HG03108 (cell line): Measurements from ENCODE around the gene ELMO1.
"Not testable (repeated sequence)": the region's sequence is repeated elsewhere in the genome, so short reads cannot be mapped to it uniquely, and the experiment has no call there.

Experiments used
- ATAC-seq: cut with Tn5 transposase; IDR thresholded peaks from one replicate; pipeline ENCODE4 v1.9.1; 2021; ENCODE audit warnings: moderate library complexity; ENCODE audit not compliant: unreplicated experiment

Gene ELMO1

DNA sequence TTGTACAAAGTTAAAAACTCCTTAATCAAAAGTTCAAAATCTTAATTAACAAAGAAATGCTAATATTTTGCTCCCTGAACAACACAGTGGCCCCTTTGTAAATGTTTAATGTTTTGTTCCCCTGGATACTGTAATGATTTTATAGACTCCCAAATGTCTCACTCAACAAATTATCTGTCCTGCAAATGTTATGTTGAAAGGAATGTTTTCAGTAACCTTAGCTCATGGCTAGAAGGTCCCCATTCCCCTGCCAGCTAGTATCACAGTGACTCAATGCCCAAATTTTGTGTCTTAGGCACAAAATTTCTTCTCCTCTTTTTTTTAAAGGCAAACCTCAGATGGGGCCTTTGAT lies 298.9 kb downstream of the ELMO1 start:
- ATAC-seq = no peak

DNA sequence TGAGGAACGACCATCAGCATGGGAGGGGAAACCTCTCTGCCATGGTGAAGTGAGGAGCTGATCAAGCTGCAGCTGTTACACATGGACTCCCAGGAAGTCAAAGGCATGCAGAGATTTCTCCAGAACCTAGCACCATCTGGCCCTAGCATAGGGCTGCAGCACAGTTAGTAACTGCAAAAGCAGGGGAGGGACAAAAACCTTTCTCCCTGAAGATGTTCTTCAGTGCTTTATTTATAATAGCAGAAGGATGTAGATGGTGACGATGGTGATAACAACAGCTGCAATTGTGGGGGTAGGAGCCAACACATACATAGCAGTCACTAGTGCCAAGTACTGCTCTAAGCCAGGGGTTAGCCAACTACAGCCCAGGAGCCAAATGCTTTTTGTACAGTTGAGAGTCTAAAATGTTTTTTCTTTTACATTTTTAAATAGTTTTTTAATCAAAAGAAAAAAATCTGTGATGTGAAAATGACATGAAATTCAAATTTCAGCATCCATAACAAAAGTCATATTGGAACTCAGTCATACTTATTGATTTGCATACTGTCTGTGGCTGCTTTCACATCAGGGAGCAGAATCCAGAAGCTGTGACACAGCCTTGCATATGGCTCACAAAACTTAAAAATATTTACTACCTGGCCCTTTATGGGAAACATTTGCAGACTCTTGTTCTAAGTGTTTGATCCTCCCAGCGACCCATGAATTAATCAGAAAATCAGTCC lies 299.5 kb downstream of the ELMO1 start:
- no peak for ATAC-seq

DNA sequence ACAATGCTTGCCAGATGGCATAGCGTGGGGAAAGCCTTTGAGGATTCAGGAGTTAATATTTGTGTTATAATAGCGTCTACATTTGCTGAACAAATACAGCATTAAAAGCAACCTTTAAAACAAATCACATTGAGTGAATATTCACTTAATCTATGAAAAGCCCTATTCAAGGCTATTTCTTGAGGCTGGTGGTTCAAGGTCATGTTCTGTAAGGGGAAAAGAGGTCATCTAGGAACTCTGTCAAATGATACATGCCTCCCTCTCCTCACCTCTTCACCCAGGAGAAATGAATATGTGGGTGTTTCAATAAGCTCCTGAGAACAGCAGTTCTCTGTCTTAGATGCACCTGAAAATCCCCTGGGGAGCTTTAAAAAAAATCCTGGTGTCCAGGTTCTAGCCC lies 303.0 kb downstream of the ELMO1 start:
- no peak for ATAC-seq

DNA sequence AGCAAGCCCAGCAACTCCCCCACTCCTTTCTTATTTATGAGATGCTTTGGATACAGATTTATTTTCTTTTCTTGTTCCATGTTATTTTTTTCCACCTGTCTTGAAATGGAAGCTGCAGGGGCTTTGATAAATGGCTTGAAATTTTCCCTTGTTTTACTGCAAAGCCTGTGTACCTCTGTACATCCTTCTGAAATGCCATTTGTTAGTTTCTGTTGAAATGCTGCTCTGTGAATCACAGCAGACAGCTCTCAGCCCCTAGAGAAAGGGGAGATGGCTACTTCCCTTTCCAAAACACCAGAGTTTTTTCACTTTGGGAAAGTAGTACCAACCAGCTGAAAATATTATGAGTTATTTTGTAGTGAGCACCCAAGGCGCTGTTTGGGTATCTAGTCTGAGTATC lies 304.2 kb downstream of the ELMO1 start:
- no peak for ATAC-seq

DNA sequence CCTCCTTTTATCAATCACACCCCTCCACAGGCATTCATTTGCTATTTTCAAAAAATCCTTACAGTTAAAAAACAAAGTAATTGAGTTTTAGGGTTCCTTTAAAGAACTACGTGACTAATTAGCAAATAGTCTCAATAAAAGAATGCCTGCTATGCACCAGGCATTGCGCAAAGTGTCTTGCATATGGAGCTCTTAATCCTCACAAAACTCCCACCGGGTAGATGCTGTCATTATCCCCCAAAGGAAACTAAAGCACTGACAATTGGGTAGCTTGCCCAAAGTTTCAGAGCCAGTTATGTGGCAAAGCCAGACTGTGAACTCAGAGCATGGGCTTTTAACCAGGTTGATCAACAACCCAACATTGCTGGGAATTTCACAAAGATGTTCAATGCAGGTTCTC lies 305.7 kb downstream of the ELMO1 start:
- no peak for ATAC-seq

DNA sequence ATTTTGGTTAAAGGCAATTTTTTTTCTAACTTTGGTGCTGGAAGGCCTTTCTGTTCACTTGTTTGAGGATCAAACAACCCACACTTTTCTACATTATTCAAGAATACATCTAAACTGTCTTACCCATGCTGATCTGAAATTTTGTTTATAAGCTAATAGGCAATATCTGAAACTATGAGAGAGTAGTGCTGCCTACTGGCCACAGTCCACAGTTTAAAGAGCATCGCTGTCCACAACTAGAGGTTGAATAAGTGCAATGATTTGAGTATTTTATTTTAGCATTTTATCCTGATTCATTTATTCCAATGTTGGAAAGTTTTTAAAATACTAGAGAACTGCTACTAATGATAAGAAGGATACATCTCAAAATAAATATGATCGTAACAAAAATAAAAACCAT lies 306.9 kb downstream of the ELMO1 start:
- no peak for ATAC-seq

DNA sequence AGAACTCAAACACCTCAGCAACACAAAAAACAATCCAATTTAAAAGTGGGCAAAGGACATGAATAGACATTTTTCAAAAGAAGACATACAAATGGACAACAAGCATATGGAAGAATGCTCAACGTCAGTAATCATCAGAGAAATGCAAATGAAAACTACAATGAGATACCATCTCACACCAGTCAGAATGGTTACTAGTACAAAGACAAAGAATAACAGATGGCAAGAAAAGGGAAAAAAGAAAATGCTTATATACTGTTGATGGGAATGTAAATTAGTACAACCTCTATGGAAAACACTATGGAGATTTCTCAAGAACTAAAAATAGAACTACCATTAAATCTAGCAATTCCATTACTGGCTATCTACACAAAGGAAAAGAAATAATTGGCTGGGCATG lies 314.8 kb downstream of the ELMO1 start:
- ATAC-seq = not testable (repeated sequence)

DNA sequence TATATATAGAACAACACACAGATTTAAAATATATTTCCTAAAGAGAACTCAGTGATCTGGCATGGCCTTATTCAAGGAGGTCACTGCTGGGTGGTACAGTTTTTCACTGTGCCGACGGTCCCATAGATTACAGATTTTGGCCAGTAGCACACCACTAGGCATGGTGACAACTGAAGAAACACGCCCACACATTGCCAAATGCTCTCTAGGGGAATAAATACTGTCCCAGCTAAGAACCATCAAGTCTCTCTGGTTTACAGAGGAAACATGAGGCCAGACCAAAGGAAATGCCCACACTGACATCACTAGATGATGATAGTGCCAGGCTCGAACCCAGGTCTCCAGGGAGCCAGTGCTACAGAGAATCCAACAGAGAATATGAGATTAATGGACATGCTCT lies 316.8 kb downstream of the ELMO1 start:
- no peak for ATAC-seq

DNA sequence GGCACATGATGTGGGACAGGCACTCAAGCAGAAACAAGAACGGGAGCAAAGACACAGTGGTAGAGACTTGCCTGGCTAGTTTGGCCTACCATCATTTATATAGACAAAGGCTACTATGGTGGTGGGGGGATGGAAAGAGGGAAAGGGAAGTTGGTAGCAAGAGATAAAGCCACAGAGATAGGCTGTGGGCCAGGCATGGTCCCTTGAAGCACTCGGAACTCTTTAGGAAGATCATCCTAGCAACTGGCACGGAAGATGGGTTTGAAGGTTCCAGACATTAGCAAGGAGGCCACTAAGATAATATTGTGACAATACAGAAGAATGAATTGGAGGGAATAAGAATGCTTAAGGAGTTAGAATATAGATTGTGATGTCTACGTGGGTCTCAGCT lies 319.6 kb downstream of the ELMO1 start:
- no peak for ATAC-seq

DNA sequence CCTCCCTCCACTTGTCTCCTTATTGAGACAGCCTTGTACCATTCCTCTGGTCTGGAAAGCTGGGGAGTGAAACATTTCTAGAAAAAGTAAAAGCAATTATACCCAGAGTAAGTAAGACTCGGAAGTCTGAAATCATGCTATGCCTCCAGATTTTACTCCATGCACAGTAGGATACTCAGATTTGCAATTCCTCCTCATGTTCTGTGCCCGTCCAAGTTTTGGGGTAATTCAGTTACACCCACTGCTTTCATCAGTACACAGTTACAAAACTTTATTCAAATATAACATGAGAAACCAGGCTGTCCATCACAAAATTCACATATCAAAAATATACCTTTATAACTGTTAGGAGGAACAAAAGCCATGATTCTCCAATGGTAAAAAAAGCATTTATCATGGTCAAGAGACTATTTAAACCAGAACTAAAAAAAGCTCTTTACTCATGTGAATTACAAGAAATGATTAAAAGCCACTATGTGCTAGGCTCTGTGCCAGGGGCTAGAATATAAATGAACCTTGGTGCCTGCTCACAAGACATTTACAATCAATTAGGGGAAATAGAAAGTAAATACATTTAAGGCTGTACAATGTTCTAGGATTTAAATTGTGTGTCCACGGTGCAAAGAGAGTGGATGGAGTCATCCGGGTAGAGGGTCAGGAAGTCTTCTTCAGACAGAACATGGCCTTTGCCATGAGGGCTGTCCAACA lies 320.2 kb downstream of the ELMO1 start:
- no peak for ATAC-seq

DNA sequence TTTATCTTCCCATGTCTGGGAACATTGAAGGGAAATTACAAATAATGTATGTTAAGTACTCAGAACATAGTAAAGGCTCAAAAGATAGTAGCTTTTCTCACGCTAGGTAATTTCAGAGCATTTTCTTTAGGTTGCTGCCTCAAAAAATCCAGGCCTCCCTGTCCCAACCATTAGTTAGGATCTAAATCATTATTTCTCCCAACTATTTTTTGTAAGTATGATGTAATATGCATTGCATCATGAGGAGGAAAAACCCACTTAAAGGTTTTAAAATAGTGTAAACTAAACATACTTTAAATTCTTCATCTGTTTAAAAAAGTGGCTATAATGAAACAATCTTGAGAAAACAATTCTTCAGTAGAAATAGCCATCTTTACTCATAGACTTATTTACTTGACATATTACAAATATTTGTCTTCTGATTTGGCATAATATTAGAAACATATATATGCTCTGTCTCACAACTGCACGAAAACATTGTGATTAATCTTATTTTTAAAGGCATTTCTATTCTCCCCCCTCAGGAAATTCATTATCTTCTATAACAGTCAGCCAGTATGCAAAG lies 329.3 kb downstream of the ELMO1 start:
- no peak for ATAC-seq

DNA sequence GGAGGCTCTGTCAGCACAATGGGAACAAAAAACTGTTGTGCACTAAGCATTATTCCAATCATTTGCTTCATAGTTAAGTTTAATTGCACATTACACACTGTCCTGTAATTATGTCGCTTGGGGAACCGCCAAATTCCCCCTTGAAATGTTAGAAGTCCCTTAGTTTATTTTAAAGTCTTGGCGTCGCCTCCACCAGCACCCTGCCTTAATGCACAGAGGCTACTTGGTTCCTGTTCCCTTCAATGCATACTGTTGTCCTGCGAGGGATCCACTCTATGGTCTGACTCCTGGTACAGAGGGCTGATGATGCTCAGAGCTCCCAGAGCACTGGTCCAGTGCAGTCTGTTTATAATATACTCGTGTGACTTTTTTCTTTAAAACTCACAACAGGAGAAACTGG lies 330.7 kb downstream of the ELMO1 start:
- ATAC-seq = no peak

DNA sequence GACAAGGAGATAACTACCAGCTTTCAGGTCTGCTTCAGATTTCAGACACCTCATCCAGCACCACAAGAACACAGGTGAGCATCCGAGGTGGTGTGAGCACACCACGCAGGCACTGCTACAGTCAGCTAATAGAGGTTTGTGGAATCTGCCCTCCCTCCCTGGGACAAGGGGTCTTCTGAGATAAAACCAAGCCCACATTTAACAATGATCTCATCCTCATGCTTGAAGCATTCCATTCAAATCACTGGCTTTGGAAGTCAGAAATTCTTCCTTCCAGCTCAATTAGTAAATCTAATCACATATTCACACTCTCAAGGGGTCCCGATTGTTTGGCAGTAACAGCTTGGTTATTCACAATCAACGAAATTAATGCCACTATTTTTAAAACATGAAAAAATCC lies 331.4 kb downstream of the ELMO1 start:
- ATAC-seq = no peak

DNA sequence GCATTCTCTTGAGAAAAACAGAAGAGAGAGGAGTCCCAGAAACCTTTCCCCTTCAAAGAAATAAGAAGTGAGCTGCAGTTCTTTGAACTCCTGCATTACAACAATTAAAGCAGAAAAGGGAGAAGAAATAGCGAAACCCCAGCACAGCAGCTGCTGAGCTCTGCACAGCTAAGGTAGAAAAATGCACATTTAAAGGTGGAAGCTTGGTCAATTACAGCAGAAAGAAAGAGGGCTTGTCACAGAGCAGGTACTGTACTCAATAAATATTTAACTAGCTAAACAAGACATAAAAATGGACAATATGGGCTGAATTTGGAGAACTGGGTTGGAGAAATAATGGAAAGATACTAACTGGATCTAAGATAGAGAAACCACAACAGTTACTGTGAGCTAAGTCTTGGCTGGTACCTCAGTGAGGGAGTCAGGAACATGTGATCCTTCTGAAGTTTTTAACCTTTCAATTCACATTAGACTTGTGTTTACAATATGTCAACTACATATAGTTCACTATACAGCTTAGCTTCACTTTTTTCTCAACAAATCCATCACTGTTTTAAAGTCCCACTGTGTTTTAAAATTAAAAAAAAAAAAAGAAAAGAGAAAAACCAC lies 332.5 kb downstream of the ELMO1 start:
- ATAC-seq = no peak

DNA sequence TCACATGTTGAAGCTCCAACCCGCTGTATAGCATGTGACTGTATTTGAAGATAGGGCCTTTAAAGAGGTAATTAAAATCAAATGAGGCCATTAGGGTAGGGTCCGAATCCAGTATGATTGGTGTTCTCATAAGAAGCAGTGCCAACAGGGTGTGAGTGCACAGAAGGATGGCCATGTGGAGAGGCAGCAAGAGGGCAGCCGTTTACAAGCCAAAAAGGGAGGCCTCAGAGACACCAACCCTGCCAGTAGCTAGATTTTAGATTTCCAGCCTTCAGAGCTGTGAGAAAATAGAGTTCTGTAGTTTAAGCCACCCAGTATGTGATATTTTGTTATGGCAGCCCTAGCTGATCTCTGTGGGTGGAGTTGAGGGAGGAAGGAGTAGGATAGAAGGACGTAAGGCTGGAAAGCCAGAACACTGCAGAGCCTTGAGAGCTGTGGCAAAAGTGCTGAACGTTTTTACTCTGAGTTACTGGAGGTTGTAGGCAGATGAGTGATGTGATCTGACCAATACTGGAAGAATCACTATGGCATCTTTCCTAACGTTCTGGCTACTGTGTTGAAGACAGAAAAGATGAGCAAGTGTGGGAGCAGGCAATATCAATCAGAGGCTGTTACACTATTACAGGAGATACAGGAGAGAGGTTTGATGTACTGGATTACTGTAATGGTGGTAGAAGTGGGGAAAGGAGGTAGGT lies 334.9 kb downstream of the ELMO1 start:
- no peak for ATAC-seq

DNA sequence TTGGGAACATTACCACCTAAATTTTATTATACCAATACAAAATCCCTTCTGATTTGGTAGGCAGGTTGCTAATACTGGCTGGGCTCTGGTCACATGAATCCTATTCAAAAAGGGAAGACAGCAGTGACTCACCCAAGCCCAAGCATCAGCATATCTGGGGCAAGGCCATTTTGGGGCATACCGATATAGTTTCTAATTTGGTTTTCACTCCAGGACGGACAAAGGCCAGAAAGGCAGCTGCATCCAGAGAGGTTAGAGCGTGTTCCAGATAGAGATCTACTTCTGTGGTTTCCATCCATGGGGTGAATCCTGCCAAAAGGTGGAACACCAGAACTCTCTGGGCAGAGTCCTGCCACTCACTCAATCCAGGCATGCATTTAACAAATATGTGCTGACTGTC lies 335.8 kb downstream of the ELMO1 start:
- no peak for ATAC-seq

DNA sequence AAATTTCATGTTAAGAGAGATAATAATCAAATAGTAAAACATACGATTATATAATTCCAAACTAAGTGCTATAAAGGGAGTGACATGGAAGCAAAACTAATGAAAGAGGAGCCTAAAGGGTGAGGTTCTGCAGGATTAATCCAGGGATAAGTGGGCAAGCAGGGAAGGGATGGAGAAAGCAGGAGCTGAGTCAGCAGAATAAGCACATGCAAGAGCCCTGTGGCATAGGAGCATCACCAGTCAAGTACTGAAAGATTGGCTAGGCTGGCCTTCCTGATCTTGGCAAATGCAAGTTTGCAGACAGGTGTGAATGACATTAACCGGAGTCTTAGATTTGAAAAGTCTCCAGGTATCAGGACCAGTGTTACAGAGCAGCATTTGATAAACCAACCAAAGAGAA lies 336.4 kb downstream of the ELMO1 start:
- no peak for ATAC-seq

DNA sequence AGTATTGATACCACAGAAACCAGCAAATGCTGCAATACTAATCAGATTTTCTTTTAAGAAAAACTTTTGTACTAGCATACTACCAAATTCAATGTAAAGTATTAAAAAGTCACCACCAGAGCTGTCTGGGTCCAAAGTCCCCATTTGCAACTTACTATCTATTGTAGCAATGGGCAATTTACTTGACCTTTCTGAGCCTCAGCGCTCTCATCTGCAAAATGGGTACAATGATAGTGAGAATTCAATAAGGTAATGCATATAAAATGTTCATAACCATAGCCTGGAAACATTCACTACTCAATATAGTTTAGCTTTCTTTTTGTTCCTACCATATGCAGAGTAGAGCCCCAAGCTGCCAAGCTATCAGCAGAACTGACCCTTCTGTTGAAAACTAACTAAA lies 337.2 kb downstream of the ELMO1 start:
- no peak for ATAC-seq

DNA sequence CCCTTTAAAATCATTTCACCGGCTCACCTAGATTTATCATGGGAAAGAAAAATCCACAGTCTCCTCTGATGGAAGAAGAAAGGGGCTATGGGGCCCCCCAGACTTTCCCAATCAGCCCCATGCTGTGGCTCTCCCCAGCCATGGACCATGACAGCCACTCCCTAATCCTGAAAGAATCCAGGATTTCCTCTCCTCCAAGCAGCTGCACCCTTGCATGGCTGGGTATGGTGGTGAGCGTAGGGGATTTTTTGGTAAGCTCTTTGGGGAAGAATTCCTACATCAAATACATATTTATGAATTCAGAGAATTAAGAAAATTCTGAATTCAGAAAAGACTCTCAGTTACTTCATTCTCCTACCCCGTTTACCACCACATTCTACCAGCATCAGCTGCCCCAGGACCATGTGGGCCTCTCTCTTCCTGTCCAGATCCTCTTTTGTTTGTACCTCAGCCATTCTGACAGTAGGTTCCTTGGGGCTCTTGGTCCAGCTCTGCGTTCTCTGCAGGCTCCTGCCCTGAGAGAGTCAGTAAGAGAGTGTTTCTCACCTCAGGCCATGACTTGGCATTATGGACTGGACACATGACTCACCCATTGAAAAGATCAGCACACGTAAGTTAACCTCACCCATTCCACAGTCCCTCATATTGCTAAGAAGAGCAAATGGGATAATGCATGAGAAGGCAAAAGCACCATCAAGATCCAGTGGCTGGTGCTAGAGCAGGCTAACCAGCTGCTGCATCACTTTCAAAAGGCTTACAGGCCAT lies 337.8 kb downstream of the ELMO1 start:
- ATAC-seq = no peak

DNA sequence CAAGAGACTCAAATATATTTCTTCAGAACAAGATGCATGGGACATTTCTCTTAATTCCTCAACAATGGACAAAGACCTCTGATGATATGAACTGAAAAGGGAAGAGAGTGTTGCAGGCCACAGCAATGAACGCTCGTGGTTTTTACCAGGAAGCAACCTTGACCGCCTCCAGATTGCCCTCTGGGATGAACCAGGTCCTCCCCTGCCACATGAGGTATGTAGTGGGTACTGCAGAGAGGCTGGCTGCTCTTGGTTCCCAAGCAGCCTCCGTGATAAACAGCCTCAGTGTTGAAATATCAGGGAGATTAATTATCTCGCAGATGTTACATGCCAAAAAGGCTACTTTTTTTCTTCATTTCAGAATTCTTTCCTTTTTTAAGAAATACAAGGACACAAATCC lies 338.8 kb downstream of the ELMO1 start:
- no peak for ATAC-seq
